ENCODE results near the gene NRCAM.

- TF ChIP-seq CTCF (IDR thresholded peaks at IDR 0.05) (no peak), POLR2A (IDR thresholded peaks at IDR 0.05) (no peak)
Observed at GRCh38 chr7:108278281-108278680, 178.0 kb downstream of the NRCAM start.

Measured in sigmoid colon (tissue), 3 donors.